DOHH2 (cell line): ENCODE measurements around the gene SLC30A5.
"Not testable (repeated sequence)": the region's sequence is repeated elsewhere in the genome, so short reads cannot be mapped to it uniquely, and the experiment has no call there.

Experiments used
- H3F3A ChIP-seq: fragments of 200-600 bp; sonication (generic), shearing (Covaris generic); 2 replicates; pipeline ENCODE4 v1.6.0; 2016; ENCODE audit warnings: antibody characterized with exemption, mild to moderate bottlenecking; ENCODE audit not compliant: control insufficient read depth, insufficient read depth
- H3K27ac ChIP-seq: fragments of 200-600 bp; sonication (generic); 2 replicates; pipeline ENCODE4 v1.5.1; 2014; ENCODE audit warnings: low read depth, mild to moderate bottlenecking, low read length, moderate library complexity
- H3K27me3 ChIP-seq: fragments of 200-600 bp; sonication (generic); 2 replicates; pipeline ENCODE4 v1.6.1; 2014; ENCODE audit warnings: mild to moderate bottlenecking, low read length, mixed read lengths; ENCODE audit not compliant: control insufficient read depth
- H3K36me3 ChIP-seq: fragments of 200-600 bp; sonication (generic); 2 replicates; pipeline ENCODE4 v1.6.1; 2014; ENCODE audit warnings: mild to moderate bottlenecking, low read length, moderate library complexity, mixed read lengths; ENCODE audit not compliant: control insufficient read depth
- H3K4me1 ChIP-seq: fragments of 200-600 bp; sonication (generic); 2 replicates; pipeline ENCODE4 v1.6.1; 2014; ENCODE audit warnings: mild to moderate bottlenecking, low read length, mixed read lengths; ENCODE audit not compliant: control insufficient read depth
- H3K4me2 ChIP-seq: fragments of 200-600 bp; sonication (generic); 2 replicates; pipeline ENCODE4 v1.6.0; 2014; ENCODE audit warnings: mild to moderate bottlenecking, low read length, moderate library complexity
- H3K4me3 ChIP-seq: fragments of 200-600 bp; sonication (generic); 2 replicates; pipeline ENCODE4 v1.5.1; 2014; ENCODE audit warnings: mild to moderate bottlenecking, low read length, mixed read lengths
- H3K79me2 ChIP-seq: fragments of 200-600 bp; sonication (generic); 2 replicates; pipeline ENCODE4 v1.6.1; 2014; ENCODE audit warnings: mild to moderate bottlenecking, low read length, mixed read lengths; ENCODE audit not compliant: control insufficient read depth
- H3K9me2 ChIP-seq: fragments of 200-600 bp; sonication (generic); replicated peaks from 2 replicates; pipeline ENCODE4 v1.6.1; 2014; ENCODE audit warnings: mild to moderate bottlenecking, low read length, mixed read lengths; ENCODE audit not compliant: control insufficient read depth
- H3K9me3 ChIP-seq: fragments of 200-600 bp; sonication (generic); 2 replicates; pipeline ENCODE4 v1.6.1; 2014; ENCODE audit warnings: antibody characterized with exemption, low read length, mixed read lengths; ENCODE audit not compliant: control insufficient read depth, insufficient read depth
- H4K20me1 ChIP-seq: fragments of 200-600 bp; sonication (generic); 2 replicates; pipeline ENCODE4 v1.6.0; 2014; ENCODE audit warnings: low read depth, mild to moderate bottlenecking, antibody characterized with exemption, low read length, moderate library complexity; ENCODE audit not compliant: control insufficient read depth, insufficient read depth
- CTCF ChIP-seq: fragments of 200-600 bp; sonication (generic); IDR thresholded peaks from one replicate; pipeline ENCODE4 v1.5.1; 2014; ENCODE audit warnings: antibody characterized with exemption, mild to moderate bottlenecking, low read depth, low read length; ENCODE audit not compliant: poor library complexity, severe bottlenecking
- EZH2phosphoT487 ChIP-seq: fragments of 200-600 bp; sonication (generic); IDR thresholded peaks from 2 replicates; pipeline ENCODE4 v1.6.1; 2017; ENCODE audit warnings: borderline replicate concordance, mild to moderate bottlenecking, antibody characterized with exemption, low read length, moderate library complexity, mixed read lengths

Gene SLC30A5

GRCh38 chr5:69084903-69085302 is 8.9 kb upstream of the SLC30A5 start:
- H3K79me2 ChIP-seq = no peaks in the 10 kb centered on the region
- H3K4me3 ChIP-seq = no peak overlapping the region
- TF ChIP-seq EZH2phosphoT487 = no peak
- no peak for TF ChIP-seq CTCF
- H3K4me2 ChIP-seq = no peak overlapping the region
- H3K36me3 ChIP-seq = no peaks in the 10 kb centered on the region
- H3K4me1 ChIP-seq = peaks cover 8% of the 10 kb centered on the region
- H3K9me3 ChIP-seq = no peaks in the 10 kb centered on the region
- H3F3A ChIP-seq = no peaks in the 10 kb centered on the region
- H4K20me1 ChIP-seq = no peaks in the 10 kb centered on the region
- H3K27me3 ChIP-seq = no peaks in the 10 kb centered on the region
- no peaks in the 10 kb centered on the region for H3K9me2 ChIP-seq
- no peak overlapping the region for H3K27ac ChIP-seq

GRCh38 chr5:69086206-69086605 is 7.6 kb upstream of the SLC30A5 start:
- Histone ChIP-seq H3K9me3 (no peaks in the 10 kb centered on the region), H3K4me3 (no peak overlapping the region), H3K36me3 (no peaks in the 10 kb centered on the region), H3K79me2 (no peaks in the 10 kb centered on the region), H3K4me2 (no peak overlapping the region), H3K27me3 (no peaks in the 10 kb centered on the region), H3F3A (no peaks in the 10 kb centered on the region), H4K20me1 (no peaks in the 10 kb centered on the region), H3K4me1 (peaks cover 8% of the 10 kb centered on the region), H3K9me2 (no peaks in the 10 kb centered on the region), H3K27ac (no peak overlapping the region)
- TF ChIP-seq CTCF (no peak), EZH2phosphoT487 (no peak)

GRCh38 chr5:69088006-69088405 is 5.8 kb upstream of the SLC30A5 start:
- not testable (repeated sequence) for H3K27me3 ChIP-seq

GRCh38 chr5:69090158-69090557 is 3.7 kb upstream of the SLC30A5 start:
- H3K9me2 ChIP-seq = no peaks in the 10 kb centered on the region
- H3F3A ChIP-seq = no peaks in the 10 kb centered on the region
- TF ChIP-seq EZH2phosphoT487 (no peak), CTCF (no peak)
- peaks cover 10% of the 10 kb centered on the region for H3K36me3 ChIP-seq
- H3K79me2 ChIP-seq = peaks cover 14% of the 10 kb centered on the region
- no peaks in the 10 kb centered on the region for H4K20me1 ChIP-seq
- H3K4me1 ChIP-seq = peaks cover 9% of the 10 kb centered on the region
- no peak overlapping the region for H3K4me2 ChIP-seq
- no peak overlapping the region for H3K4me3 ChIP-seq
- no peaks in the 10 kb centered on the region for H3K9me3 ChIP-seq
- H3K27me3 ChIP-seq = no peaks in the 10 kb centered on the region
- no peak overlapping the region for H3K27ac ChIP-seq

More at GRCh38 chr5:69088006-69088405, 5.8 kb upstream of the SLC30A5 start:
- not testable (repeated sequence) for H3K27ac ChIP-seq, H3K4me3 ChIP-seq, H3K9me2 ChIP-seq, H3K36me3 ChIP-seq, H3K9me3 ChIP-seq, H3K79me2 ChIP-seq, H3K4me1 ChIP-seq, H4K20me1 ChIP-seq, H3F3A ChIP-seq, H3K4me2 ChIP-seq
